CD4-positive, alpha-beta T cell treated with Interleukin-4 for 4 hours (primary cell): ENCODE data around the gene EPB41L2.
"Not testable (repeated sequence)": the region's sequence is repeated elsewhere in the genome, so short reads cannot be mapped to it uniquely, and the experiment has no call there.

Experiments used
- DNase-seq: peaks from one replicate; pipeline ENCODE4 v3.0.0-alpha.2; 2020

The EPB41L2 gene

GRCh38 chr6:131001945-131002660, 60.9 kb downstream of the EPB41L2 start:
- DNase-seq: no peak

- no peak for DNase-seq
Observed at GRCh38 chr6:131001111-131001736, 61.8 kb downstream of the EPB41L2 start.

GRCh38 chr6:131000544-131000943, 62.5 kb downstream of the EPB41L2 start:
- DNase-seq: no peak

GRCh38 chr6:130997061-130997753, 65.8 kb downstream of the EPB41L2 start:
- no peak for DNase-seq

GRCh38 chr6:130996635-130997034, 66.4 kb downstream of the EPB41L2 start:
- DNase-seq: no peak

GRCh38 chr6:130995783-130996447, 67.1 kb downstream of the EPB41L2 start:
- DNase-seq: no peak

- no peak for DNase-seq
Observed at GRCh38 chr6:130994319-130995097, 68.5 kb downstream of the EPB41L2 start.

GRCh38 chr6:130993292-130993765, 69.7 kb downstream of the EPB41L2 start:
- no peak for DNase-seq

- DNase-seq: no peak
Observed at GRCh38 chr6:130991422-130992137, 71.5 kb downstream of the EPB41L2 start.

GRCh38 chr6:130987539-130987938, 75.5 kb downstream of the EPB41L2 start:
- DNase-seq: not testable (repeated sequence)

GRCh38 chr6:130985115-130985514, 77.9 kb downstream of the EPB41L2 start:
- DNase-seq: no peak

GRCh38 chr6:130982941-130983456, 80.0 kb downstream of the EPB41L2 start:
- no peak for DNase-seq

GRCh38 chr6:130982135-130982534, 80.9 kb downstream of the EPB41L2 start:
- DNase-seq: no peak

- DNase-seq: no peak
Observed at GRCh38 chr6:130981409-130981808, 81.6 kb downstream of the EPB41L2 start.

- no peak for DNase-seq
Observed at GRCh38 chr6:130980310-130981032, 82.6 kb downstream of the EPB41L2 start.

- DNase-seq: no peak
Observed at GRCh38 chr6:130978660-130979396, 84.2 kb downstream of the EPB41L2 start.

GRCh38 chr6:130978180-130978579, 84.9 kb downstream of the EPB41L2 start:
- no peak for DNase-seq

- DNase-seq: no peak
Observed at GRCh38 chr6:130975325-130975724, 87.7 kb downstream of the EPB41L2 start.

GRCh38 chr6:130973521-130974277, 89.3 kb downstream of the EPB41L2 start:
- no peak for DNase-seq
